BE2C (cell line): Measurements from ENCODE around the gene WWOX.

Experiments
- DNase-seq: peaks from one replicate; pipeline ENCODE4 v3.0.0-alpha.2; 2020
- H3K27me3 ChIP-seq: fragments of 250-450 bp; sonication (Bioruptor Pico); 2 replicates; pipeline ENCODE4 v1.5.1; 2020; ENCODE audit warnings: mild to moderate bottlenecking
- H3K36me3 ChIP-seq: fragments of 250-450 bp; sonication (Bioruptor Pico); 2 replicates; pipeline ENCODE4 v1.5.1; 2020; ENCODE audit warnings: mild to moderate bottlenecking
- H3K4me1 ChIP-seq: fragments of 250-450 bp; sonication (Bioruptor Pico); 2 replicates; pipeline ENCODE4 v1.5.1; 2020
- H3K4me3 ChIP-seq: 2 replicates; pipeline ENCODE4 v1.5.1; 2011; ENCODE audit warnings: low read depth, low read length
- H3K9me3 ChIP-seq: fragments of 250-450 bp; sonication (Bioruptor Pico); 2 replicates; pipeline ENCODE4 v1.5.1; 2020
- TF ChIP-seq, protein P1 (sequence below): IDR thresholded peaks from 2 replicates; pipeline ENCODE4 v1.5.1; 2012; ENCODE audit warnings: mild to moderate bottlenecking, low read depth, low read length

WWOX gene

DNA sequence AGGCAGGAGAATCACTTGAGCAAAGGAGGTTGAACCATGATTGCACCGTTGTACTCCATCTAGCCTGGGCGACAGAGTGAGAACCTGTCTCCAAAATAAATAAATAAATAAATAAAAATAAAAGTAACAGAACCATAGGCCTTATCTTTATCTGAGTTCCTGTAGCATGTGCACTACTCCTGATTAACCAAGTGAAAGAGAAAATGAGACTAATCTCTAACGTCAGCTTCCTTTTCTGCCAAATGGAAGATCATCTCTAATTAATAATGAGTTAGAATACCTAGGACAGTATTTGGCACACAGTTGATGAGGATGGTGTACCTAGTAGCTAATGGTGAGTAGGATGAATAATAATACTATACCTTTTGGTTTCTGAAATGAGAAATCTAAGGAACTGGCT lies 520.4 kb downstream of the WWOX start:
- Histone ChIP-seq H3K4me1 (no peaks in the 10 kb centered on the region), H3K4me3 (no peak overlapping the region), H3K27me3 (no peaks in the 10 kb centered on the region), H3K36me3 (no peaks in the 10 kb centered on the region), H3K9me3 (no peaks in the 10 kb centered on the region; the same call in 1 of the 2 replicates)
- TF ChIP-seq, protein P1, sequence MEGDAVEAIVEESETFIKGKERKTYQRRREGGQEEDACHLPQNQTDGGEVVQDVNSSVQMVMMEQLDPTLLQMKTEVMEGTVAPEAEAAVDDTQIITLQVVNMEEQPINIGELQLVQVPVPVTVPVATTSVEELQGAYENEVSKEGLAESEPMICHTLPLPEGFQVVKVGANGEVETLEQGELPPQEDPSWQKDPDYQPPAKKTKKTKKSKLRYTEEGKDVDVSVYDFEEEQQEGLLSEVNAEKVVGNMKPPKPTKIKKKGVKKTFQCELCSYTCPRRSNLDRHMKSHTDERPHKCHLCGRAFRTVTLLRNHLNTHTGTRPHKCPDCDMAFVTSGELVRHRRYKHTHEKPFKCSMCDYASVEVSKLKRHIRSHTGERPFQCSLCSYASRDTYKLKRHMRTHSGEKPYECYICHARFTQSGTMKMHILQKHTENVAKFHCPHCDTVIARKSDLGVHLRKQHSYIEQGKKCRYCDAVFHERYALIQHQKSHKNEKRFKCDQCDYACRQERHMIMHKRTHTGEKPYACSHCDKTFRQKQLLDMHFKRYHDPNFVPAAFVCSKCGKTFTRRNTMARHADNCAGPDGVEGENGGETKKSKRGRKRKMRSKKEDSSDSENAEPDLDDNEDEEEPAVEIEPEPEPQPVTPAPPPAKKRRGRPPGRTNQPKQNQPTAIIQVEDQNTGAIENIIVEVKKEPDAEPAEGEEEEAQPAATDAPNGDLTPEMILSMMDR: no peak
- no peak for DNase-seq

DNA sequence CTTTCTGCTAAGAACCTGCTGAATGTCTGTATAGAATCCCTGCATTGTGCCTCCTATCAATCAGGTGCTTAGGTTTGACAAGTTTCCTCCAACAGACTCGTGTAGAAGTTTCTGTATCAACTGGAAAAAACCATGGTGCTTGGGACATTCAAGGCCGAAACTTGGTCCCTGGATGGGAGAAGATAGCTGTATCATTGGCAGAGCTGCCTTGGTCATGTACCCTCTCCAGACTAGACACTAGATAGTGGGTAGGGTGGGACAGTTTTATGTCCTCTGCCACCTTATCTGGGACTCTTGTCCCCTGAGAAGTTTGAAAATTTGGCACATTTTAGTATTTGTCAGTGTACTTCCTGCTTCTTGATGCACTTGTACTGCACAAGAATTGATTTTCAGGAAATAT lies 520.8 kb downstream of the WWOX start:
- H3K9me3 ChIP-seq: no peaks in the 10 kb centered on the region; the same call in 1 of the 2 replicates
- TF ChIP-seq, protein P1: no peak
- H3K36me3 ChIP-seq: no peaks in the 10 kb centered on the region
- no peak for DNase-seq
- no peaks in the 10 kb centered on the region for H3K4me1 ChIP-seq
- H3K4me3 ChIP-seq: no peak overlapping the region
- H3K27me3 ChIP-seq: no peaks in the 10 kb centered on the region

DNA sequence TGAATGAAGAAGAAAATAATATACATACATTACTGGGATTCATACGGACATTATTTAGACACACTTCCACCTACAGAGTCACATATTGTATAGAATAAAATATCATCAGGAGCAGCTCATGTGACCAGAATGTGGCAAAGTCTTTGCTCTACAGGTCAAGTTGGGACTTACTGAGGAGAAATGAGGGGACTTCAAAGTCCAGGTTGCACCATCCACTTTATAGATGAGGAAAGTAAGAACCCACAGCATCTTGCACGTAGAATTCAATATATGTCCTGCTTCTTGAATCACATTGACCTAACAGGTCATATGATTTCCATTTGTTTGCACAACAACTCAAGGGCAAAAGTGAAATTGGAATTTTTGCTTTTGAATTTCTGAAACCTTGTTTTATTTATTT lies 524.3 kb downstream of the WWOX start:
- H3K9me3 ChIP-seq: no peaks in the 10 kb centered on the region
- H3K36me3 ChIP-seq: no peaks in the 10 kb centered on the region
- TF ChIP-seq, protein P1: no peak
- DNase-seq: no peak
- H3K4me3 ChIP-seq: no peak overlapping the region
- no peaks in the 10 kb centered on the region for H3K27me3 ChIP-seq
- H3K4me1 ChIP-seq: no peaks in the 10 kb centered on the region

DNA sequence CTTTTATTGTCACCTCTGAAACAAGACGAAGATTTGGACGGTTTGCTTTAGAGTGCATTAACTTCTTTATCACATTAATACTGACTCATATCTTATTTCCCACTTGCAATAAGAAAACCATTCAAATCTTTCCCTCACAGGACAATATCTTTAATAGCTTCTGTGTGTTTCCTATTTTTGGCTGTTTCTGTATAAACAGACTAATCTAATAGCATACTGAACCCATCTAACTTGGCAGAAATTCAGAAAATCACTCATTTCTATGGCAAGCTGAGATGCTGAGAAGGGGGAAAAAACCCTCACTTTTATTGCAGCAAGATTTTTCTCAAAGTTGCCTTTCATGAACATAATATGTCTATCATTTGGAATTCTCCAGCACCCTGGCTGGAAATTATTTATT lies 524.9 kb downstream of the WWOX start:
- DNase-seq: no peak
- no peak overlapping the region for H3K4me3 ChIP-seq
- no peaks in the 10 kb centered on the region for H3K4me1 ChIP-seq
- no peaks in the 10 kb centered on the region for H3K36me3 ChIP-seq
- TF ChIP-seq, protein P1: no peak
- no peaks in the 10 kb centered on the region for H3K27me3 ChIP-seq
- no peaks in the 10 kb centered on the region for H3K9me3 ChIP-seq

DNA sequence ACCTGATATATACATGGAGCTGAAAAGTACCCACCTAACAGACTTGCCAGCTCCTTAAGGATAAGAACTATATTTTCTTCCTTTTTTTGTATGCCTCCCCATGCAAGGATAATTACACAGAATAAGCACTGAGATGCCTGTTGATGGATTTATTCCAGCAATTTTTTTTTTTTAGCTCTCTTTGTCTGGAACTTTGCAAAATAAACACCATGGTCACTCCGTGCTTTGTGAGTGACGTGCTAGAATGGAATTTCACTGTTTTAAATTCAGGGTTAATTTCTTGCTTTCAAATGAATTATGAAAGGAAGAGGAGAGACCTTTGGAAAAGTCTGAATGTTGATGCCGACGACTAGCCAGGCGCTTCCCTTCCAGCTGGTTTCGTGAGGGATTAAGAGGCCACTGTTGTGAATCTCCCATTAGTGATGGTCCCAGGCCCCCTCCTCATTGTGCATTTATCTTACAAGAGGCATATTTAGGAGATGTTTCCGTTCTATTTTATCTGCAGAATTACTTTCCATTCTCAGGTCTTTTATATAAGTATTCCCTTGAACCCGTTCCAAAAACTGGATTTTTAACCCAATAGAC lies 529.1 kb downstream of the WWOX start:
- H3K27me3 ChIP-seq: no peaks in the 10 kb centered on the region
- no peak for DNase-seq
- H3K36me3 ChIP-seq: no peaks in the 10 kb centered on the region
- H3K4me3 ChIP-seq: no peak overlapping the region
- no peaks in the 10 kb centered on the region for H3K9me3 ChIP-seq
- TF ChIP-seq, protein P1: no peak
- no peaks in the 10 kb centered on the region for H3K4me1 ChIP-seq

DNA sequence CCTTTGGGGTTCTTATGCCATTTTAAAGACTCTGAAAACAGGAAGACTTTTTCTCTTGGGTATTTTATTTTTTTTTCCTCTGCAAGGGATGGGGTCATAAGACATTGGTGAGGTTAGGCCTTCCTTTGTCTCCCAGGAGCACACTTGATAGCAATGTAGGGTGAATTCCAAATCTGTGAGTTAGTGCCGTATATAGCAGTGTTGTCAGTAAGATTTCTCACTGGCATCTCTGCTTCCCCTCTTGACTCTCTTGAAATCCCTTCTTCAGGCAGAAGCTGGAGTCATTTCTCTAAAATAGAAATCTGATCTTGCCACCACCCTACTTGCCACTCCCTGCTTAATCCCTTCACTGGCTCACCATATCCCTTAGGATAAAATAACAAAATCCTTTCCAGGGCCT lies 529.7 kb downstream of the WWOX start:
- no peak for DNase-seq
- no peaks in the 10 kb centered on the region for H3K36me3 ChIP-seq
- TF ChIP-seq, protein P1: no peak
- no peaks in the 10 kb centered on the region for H3K9me3 ChIP-seq
- no peaks in the 10 kb centered on the region for H3K4me1 ChIP-seq
- H3K27me3 ChIP-seq: no peaks in the 10 kb centered on the region
- H3K4me3 ChIP-seq: no peak overlapping the region
